ENCODE results near the gene LNX1. TPM values are rescaled to one million over a fixed set of nuclear protein-coding genes. Genes with fewer than 3 reads are reported as not detected.

Gene LNX1
- total and polyA plus RNA-seq, 2 donors (not counting 3 experiments of a cell fraction or from before 2014, with no cell fraction given), result 0.72 to 1.3 TPM

GRCh38 chr4:53547983-53548382 is 43.3 kb downstream of the LNX1 start:
- Histone ChIP-seq H4K20me1 (replicated peaks; ENCODE audit: control insufficient read depth, extremely low read depth, insufficient read depth, low read length) (no peaks in the 10 kb centered on the region), H3K9ac (replicated peaks; ENCODE audit: extremely low read depth, insufficient read depth, low read length) (no peak overlapping the region), H3K9me1 (replicated peaks; ENCODE audit: control insufficient read depth, extremely low read depth, insufficient read depth, low read length) (no peaks in the 10 kb centered on the region), H3K27me3 (ENCODE audit: control insufficient read depth in 2 of 2, insufficient read depth in 2 of 2, low read length in 2 of 2) (no peaks in the 10 kb centered on the region), H3K36me3 (ENCODE audit: control insufficient read depth in 2 of 2, extremely low read depth in 1 of 2, insufficient read depth in 2 of 2, low read length in 2 of 2) (no peaks in the 10 kb centered on the region), H3K79me2 (ENCODE audit: control insufficient read depth, insufficient read depth, low read length) (no peaks in the 10 kb centered on the region), H3K27ac (ENCODE audit: insufficient read depth, low read depth, low read length) (no peak overlapping the region), H3K9me3 (replicated peaks; ENCODE audit: control insufficient read depth, insufficient read depth, low read length) (no peaks in the 10 kb centered on the region), H3K4me2 (ENCODE audit: insufficient read depth, low read length) (peak overlapping the region; percentile 18), H3K4me1 (ENCODE audit: control insufficient read depth, extremely low read depth, insufficient read depth, low read length) (peaks cover 22% of the 10 kb centered on the region), H2AFZ (ENCODE audit: low read depth, low read length) (no peak overlapping the region), H3K4me3 (replicated peaks in 1 of 3; ENCODE audit: insufficient read depth in 1 of 3, low read depth in 1 of 3, low read length in 3 of 3) (no peak overlapping the region)
- DNase-seq (ENCODE audit: low read depth, low spot score) (peak; percentile 81), FAIRE-seq (peak; percentile 88)
- intact Hi-C loops (cut with micrococcal nuclease), result loop anchor here (2.0 kb wide), 1 partner anchor 45 kb away; no protein-coding TSS in a partner anchor
- ChIA-PET POLR2A (no interaction called here), CTCF (interaction anchor here (2.6 kb wide), 1 partner anchor 10 kb away, joined by 13 read pairs; no protein-coding TSS in a partner anchor)
- BruUV-seq (replicated peaks), result no TSS peak
- peak; percentile 53 for TF ChIP-seq POLR2AphosphoS5 (IDR thresholded peaks at IDR 0.05; ENCODE audit: insufficient read depth, low read depth, low read length)
- TF ChIP-seq EZH2 (IDR thresholded peaks at IDR 0.05; ENCODE audit: borderline replicate concordance, low read depth, low read length, severe bottlenecking), result no peak
- peak; percentile 37 for TF ChIP-seq JUN (IDR thresholded peaks at IDR 0.05; ENCODE audit: borderline replicate concordance, insufficient read depth, insufficient read length, low read depth)
- TF ChIP-seq GATA2 (IDR thresholded peaks at IDR 0.05; ENCODE audit: insufficient read depth, insufficient read length, low read depth, low read length), result no peak
- peak; percentile 58 for TF ChIP-seq FOS (IDR thresholded peaks at IDR 0.05; ENCODE audit: borderline replicate concordance, insufficient read depth, low read length)
- no peak for TF ChIP-seq MYC (IDR thresholded peaks at IDR 0.05; ENCODE audit: low read depth, low read length)
- dilution Hi-C loops (cut with MboI; ENCODE audit: extremely low pct_ligation_motif_present, low sequenced_read_pairs), result no loop called here

GRCh38 chr4:53545942-53546581 is 45.2 kb downstream of the LNX1 start:
- H3K9me1 ChIP-seq (replicated peaks; ENCODE audit: control insufficient read depth, extremely low read depth, insufficient read depth, low read length), result no peaks in the 10 kb centered on the region
- dilution Hi-C loops (cut with MboI; ENCODE audit: extremely low pct_ligation_motif_present, low sequenced_read_pairs) (no loop called here), intact Hi-C loops (cut with micrococcal nuclease) (no loop called here)
- no peak overlapping the region for H3K9ac ChIP-seq (replicated peaks; ENCODE audit: extremely low read depth, insufficient read depth, low read length)
- H3K4me2 ChIP-seq (ENCODE audit: insufficient read depth, low read length), result no peak overlapping the region
- H3K27me3 ChIP-seq (ENCODE audit: control insufficient read depth in 2 of 2, insufficient read depth in 2 of 2, low read length in 2 of 2), result no peaks in the 10 kb centered on the region
- no peak overlapping the region for H3K27ac ChIP-seq (ENCODE audit: insufficient read depth, low read depth, low read length)
- no peaks in the 10 kb centered on the region for H3K9me3 ChIP-seq (replicated peaks; ENCODE audit: control insufficient read depth, insufficient read depth, low read length)
- ChIA-PET POLR2A (no interaction called here), CTCF (interaction anchor here (0.8 to 2.6 kb wide), 6 partner anchors 9 to 57 kb away, joined by 3 to 13 read pairs (median 5); no protein-coding TSS in a partner anchor)
- TF ChIP-seq POLR2A (IDR thresholded peaks at IDR 0.05; ENCODE audit: low read depth, low read length) (no peak), POLR2AphosphoS5 (IDR thresholded peaks at IDR 0.05; ENCODE audit: insufficient read depth, low read depth, low read length) (no peak), CTCF (IDR thresholded peaks at IDR 0.05; ENCODE audit: extremely low read depth in 1 of 2, insufficient read depth in 1 of 2, low read depth in 1 of 2, low read length in 2 of 2) (no peak), FOS (IDR thresholded peaks at IDR 0.05; ENCODE audit: borderline replicate concordance, insufficient read depth, low read length) (no peak), GATA2 (IDR thresholded peaks at IDR 0.05; ENCODE audit: insufficient read depth, insufficient read length, low read depth, low read length) (no peak), EZH2 (IDR thresholded peaks at IDR 0.05; ENCODE audit: borderline replicate concordance, low read depth, low read length, severe bottlenecking) (no peak), MYC (IDR thresholded peaks at IDR 0.05; ENCODE audit: low read depth, low read length) (no peak), JUN (IDR thresholded peaks at IDR 0.05; ENCODE audit: borderline replicate concordance, insufficient read depth, insufficient read length, low read depth) (no peak)
- H4K20me1 ChIP-seq (replicated peaks; ENCODE audit: control insufficient read depth, extremely low read depth, insufficient read depth, low read length), result no peaks in the 10 kb centered on the region
- peaks cover 30% of the 10 kb centered on the region for H3K4me1 ChIP-seq (ENCODE audit: control insufficient read depth, extremely low read depth, insufficient read depth, low read length)
- no peak for DNase-seq (ENCODE audit: low read depth, low spot score)
- FAIRE-seq, result no peak
- H3K36me3 ChIP-seq (ENCODE audit: control insufficient read depth in 2 of 2, extremely low read depth in 1 of 2, insufficient read depth in 2 of 2, low read length in 2 of 2), result no peaks in the 10 kb centered on the region
- no TSS peak for BruUV-seq (replicated peaks)
- no peaks in the 10 kb centered on the region for H3K79me2 ChIP-seq (ENCODE audit: control insufficient read depth, insufficient read depth, low read length)
- H2AFZ ChIP-seq (ENCODE audit: low read depth, low read length), result no peak overlapping the region
- H3K4me3 ChIP-seq (replicated peaks in 1 of 3; ENCODE audit: insufficient read depth in 1 of 3, low read depth in 1 of 3, low read length in 3 of 3), result no peak overlapping the region

Data from endothelial cell of umbilical vein (primary cell).